Stimulated activated memory B cell treated with anti-CD40 and anti-IgM and Interleukin-4, amounts not matched to agents 10 μg/mL and 1 μg/mL and 100 μg/mL, for 72 hours (primary cell): Measurements from ENCODE around the gene ZSCAN1.
A peak's percentile ranks its signal among the peaks of the same experiment; 100 is the strongest.

Source experiments
- ATAC-seq: fragments of 150-1000 bp; cut with Tn5 transposase; 2 replicates; pipeline ENCODE4 v1.10.0; 2021
- H3K27ac Mint-ChIP-seq: one replicate; pipeline ENCODE4 v1.8.0; 2022; ENCODE audit warnings: mild to moderate bottlenecking, mixed read lengths
- H3K27me3 Mint-ChIP-seq: one replicate; pipeline ENCODE4 v1.8.0; 2022; ENCODE audit warnings: mixed read lengths
- H3K36me3 Mint-ChIP-seq: one replicate; pipeline ENCODE4 v1.8.0; 2022; ENCODE audit warnings: mixed read lengths
- H3K4me1 Mint-ChIP-seq: one replicate; pipeline ENCODE4 v1.8.0; 2022; ENCODE audit warnings: mixed read lengths
- H3K4me3 Mint-ChIP-seq: one replicate; pipeline ENCODE4 v1.8.0; 2022; ENCODE audit warnings: mild to moderate bottlenecking, moderate library complexity, mixed read lengths
- H3K9me3 Mint-ChIP-seq: one replicate; pipeline ENCODE4 v1.8.0; 2022; ENCODE audit warnings: mixed read lengths

Gene ZSCAN1

DNA sequence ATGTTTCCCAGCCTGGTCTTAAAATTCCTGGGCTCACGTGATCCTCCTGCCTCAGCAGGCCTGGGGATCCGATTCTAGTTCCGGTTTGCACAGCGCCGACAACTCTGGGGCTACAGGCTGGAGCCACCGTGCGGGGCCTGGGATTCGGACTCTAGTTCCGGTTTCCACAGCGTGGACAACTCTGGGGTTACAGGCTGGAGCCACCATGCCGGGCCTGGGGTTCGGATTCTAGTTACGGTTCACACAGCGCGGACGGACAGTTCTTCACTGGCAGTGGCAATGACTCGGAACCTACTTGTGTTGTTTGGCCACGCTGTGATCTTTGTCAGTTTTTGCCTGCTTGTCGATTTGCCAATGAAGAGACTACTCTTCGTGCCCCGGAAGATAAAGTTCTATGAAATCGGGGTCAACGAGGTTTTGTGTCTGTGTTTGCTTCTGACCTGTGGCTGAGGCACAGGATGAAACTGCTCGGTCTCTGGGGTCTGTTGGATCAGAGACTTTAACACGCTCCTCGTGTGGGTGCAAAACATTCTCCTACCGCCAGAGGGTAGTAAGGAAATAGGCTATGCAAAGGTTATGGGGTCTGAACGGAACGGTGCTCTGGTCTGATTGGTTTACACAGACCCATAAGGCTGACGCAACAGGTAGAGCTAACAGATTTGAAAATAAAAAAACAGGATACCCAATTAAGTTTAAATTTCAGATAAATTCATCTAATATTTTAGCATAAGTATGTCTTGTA is 12.1 kb upstream of the ZSCAN1 start:
- Mint-ChIP-seq H3K4me3 (no peak overlapping the region), H3K4me1 (no peaks in the 10 kb centered on the region), H3K27ac (no peak overlapping the region), H3K36me3 (peaks cover 11% of the 10 kb centered on the region), H3K27me3 (no peaks in the 10 kb centered on the region), H3K9me3 (peaks cover 17% of the 10 kb centered on the region)
- peak; percentile 73 for ATAC-seq

DNA sequence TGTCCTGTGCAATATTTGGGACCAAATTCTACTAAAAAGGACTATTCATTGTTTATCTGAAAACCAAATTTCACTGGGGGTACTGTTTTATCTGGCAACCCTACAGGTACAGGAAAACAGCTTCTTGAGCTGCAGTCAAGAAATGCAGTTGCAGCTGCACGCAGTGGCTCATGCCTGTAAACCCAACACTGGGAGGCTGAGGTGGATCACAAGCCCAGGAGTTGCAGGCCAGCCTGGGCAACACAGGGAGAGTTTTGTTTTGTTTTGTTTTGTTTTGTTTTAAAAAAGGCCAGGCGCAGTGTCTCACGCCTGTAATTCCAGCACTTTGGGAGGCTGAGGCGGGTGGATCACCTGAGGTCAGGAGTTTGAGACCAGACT is 11.6 kb upstream of the ZSCAN1 start:
- H3K27ac Mint-ChIP-seq = no peak overlapping the region
- peaks cover 21% of the 10 kb centered on the region for H3K9me3 Mint-ChIP-seq
- peaks cover 11% of the 10 kb centered on the region for H3K36me3 Mint-ChIP-seq
- ATAC-seq = no peak
- no peaks in the 10 kb centered on the region for H3K4me1 Mint-ChIP-seq
- H3K4me3 Mint-ChIP-seq = no peak overlapping the region
- H3K27me3 Mint-ChIP-seq = no peaks in the 10 kb centered on the region

DNA sequence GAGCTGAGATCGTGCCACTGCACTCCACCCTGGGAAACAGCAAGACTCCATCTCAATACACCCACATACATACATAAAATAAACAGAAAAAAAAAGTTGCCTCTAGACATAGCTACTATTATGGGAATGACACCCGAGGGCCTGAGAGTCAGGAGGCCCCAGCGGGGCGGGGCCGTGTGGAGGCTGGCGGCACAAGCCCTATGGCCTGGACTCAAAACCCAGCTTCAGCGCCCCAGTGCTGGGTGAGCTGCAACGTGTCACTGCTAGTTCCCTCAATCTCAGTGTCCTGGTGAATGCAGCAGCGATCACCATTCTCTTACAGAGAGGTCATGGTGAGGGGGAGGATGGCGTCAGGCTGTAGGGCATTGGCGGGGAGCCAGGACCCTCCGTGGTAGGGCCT is 9.2 kb upstream of the ZSCAN1 start:
- peaks cover 11% of the 10 kb centered on the region for H3K36me3 Mint-ChIP-seq
- H3K27ac Mint-ChIP-seq = no peak overlapping the region
- no peak overlapping the region for H3K4me3 Mint-ChIP-seq
- no peak for ATAC-seq
- peaks cover 24% of the 10 kb centered on the region for H3K9me3 Mint-ChIP-seq
- no peaks in the 10 kb centered on the region for H3K27me3 Mint-ChIP-seq
- no peaks in the 10 kb centered on the region for H3K4me1 Mint-ChIP-seq

DNA sequence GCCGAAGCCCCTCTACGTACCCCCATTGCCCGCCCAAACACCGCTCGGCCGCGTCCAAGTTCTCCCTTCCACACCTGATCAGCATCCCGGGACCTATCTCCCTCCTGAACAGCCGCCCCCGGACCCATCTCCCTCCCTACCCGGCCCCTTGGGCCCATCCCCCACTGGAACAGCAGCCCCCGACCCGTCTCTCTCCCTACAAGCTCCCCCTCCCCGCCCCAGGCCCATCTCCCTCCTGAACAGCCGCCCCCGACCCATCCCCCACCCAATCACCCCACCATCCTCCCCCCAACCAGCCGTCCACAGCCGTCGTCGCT is 610 bp downstream of the ZSCAN1 start:
- Mint-ChIP-seq H3K4me1 (no peaks in the 10 kb centered on the region), H3K4me3 (no peak overlapping the region)
- ATAC-seq = no peak

DNA sequence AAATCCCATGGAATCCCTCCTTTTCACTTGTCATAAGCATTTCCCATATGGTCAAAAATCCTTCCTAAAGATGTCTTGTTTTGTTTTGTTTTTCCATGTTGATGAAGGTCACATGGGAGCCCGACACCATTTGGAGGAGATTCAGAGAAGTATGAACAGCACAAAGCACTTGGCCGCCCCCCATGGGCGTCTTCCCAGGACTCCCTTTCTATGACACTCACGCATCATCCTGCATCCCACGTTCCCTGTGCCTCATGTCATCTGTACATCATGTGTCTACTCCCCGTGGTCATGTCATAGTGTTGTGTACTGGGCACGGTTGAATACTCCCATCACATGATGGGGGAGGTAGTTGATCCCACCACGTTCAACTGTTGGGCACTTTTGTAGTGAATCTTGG is 2.0 kb downstream of the ZSCAN1 start:
- Mint-ChIP-seq H3K27me3 (peaks cover 45% of the 10 kb centered on the region), H3K27ac (no peak overlapping the region), H3K36me3 (peaks cover 16% of the 10 kb centered on the region), H3K4me3 (no peak overlapping the region), H3K9me3 (peaks cover 23% of the 10 kb centered on the region), H3K4me1 (no peaks in the 10 kb centered on the region)
- no peak for ATAC-seq

More for the DNA sequence above, 610 bp downstream of the ZSCAN1 start:
- peaks cover 16% of the 10 kb centered on the region for H3K36me3 Mint-ChIP-seq
- H3K27me3 Mint-ChIP-seq = peaks cover 45% of the 10 kb centered on the region
- peaks cover 21% of the 10 kb centered on the region for H3K9me3 Mint-ChIP-seq
- H3K27ac Mint-ChIP-seq = no peak overlapping the region

DNA sequence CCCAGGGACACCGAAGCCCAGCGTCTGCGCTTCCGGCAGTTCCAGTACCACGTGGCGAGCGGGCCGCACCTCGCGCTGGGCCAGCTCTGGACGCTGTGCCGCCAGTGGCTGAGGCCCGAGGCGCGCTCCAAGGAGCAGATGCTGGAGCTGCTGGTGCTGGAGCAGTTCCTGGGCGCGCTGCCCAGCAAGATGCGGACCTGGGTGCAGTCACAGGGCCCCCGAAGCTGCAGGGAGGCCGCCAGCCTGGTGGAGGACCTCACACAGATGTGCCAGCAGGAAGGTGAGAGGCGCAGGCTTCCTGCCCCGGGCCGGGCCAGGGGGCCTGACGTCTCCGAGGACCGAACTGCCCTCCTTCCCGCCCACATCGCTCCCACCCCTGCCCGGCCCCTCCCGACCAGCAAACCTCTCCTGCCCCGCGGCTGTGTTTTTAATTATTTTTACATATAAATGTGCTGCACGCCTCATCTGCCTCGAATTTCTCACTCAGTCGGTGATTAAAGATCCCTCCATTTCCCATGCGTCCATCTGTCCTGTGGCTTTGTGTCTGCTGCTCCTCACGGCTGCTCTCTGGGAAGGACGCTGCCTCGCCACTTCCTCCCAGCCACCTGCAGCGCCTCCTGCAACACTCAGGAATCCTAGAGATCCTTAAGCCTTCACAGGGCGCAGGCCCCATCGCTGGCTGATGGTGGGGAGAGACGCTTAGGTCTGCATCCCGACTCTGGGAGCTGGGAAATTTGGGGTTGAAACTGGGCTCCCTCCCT is 4.3 kb downstream of the ZSCAN1 start:
- no peak for ATAC-seq
- H3K9me3 Mint-ChIP-seq = peaks cover 26% of the 10 kb centered on the region
- H3K4me3 Mint-ChIP-seq = no peak overlapping the region
- H3K27ac Mint-ChIP-seq = no peak overlapping the region
- H3K4me1 Mint-ChIP-seq = no peaks in the 10 kb centered on the region
- H3K36me3 Mint-ChIP-seq = peaks cover 16% of the 10 kb centered on the region
- peaks cover 45% of the 10 kb centered on the region for H3K27me3 Mint-ChIP-seq

DNA sequence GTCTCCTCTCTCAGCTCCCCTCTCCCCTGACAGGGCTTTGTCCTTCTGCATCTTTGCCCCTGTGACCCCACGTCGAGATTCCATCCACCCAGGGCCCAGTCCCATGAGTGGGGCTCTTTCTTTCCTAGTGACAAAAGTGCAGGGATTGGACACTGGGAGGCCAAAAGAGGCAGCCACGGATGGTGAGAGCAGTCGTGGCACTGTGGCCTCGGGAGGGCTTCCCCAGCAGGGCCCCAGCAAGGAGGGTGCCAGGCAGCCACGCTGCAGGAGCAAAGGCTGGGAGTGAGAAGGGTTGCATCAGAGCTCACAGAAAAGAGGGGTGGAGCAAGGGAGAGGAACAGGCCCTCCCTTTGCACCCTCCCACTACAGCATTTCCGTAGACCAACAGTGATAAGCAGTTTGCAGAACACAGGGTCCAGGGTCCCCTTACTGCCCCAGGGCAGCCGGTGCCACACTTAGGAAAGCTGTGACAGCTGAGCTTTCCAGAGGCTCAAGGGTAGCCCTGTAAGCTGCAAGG is 4.9 kb downstream of the ZSCAN1 start:
- Mint-ChIP-seq H3K27ac (no peak overlapping the region), H3K4me1 (no peaks in the 10 kb centered on the region), H3K4me3 (no peak overlapping the region), H3K27me3 (peaks cover 45% of the 10 kb centered on the region), H3K9me3 (peaks cover 31% of the 10 kb centered on the region), H3K36me3 (peaks cover 16% of the 10 kb centered on the region)
- ATAC-seq = no peak

DNA sequence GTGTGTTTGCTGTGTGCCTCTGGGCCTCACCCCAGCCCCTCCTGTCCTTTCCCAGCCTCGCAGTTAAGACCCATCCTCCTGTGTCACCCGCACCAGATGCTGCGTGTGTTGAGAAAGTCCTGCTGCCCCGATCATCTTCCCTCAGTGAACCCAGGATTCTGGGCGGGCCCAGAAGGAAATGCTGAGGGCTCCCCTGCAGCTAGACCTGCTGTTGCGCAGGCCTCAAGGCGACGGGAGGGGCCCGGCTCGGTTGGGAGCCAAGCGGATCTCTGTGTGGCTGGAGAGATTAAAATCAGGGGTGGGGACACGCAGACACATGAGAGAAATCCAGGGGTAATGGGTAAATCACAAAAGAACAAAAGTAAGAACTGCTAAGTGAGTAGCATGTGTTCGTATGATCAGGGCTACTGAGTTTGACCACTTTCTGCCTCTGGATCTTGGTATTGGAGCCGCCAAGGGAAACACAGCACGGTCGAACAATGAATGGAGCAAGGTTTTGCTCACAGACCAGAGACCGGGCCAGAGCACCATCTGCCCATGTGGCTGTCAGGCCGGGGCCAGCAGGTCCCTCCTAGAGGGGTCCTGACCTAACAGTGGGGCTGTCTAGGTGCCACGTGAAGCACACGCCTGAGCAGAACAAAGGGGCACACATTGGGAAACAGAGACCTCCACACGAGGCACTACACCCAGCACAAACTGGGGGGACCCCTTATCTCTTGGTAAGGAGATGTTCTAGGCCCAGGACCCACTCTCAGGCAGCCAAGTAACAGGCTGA is 7.1 kb downstream of the ZSCAN1 start:
- peaks cover 28% of the 10 kb centered on the region for H3K27me3 Mint-ChIP-seq
- H3K27ac Mint-ChIP-seq = no peak overlapping the region
- H3K4me3 Mint-ChIP-seq = no peak overlapping the region
- peaks cover 27% of the 10 kb centered on the region for H3K9me3 Mint-ChIP-seq
- no peaks in the 10 kb centered on the region for H3K4me1 Mint-ChIP-seq
- ATAC-seq = no peak
- peaks cover 7% of the 10 kb centered on the region for H3K36me3 Mint-ChIP-seq

DNA sequence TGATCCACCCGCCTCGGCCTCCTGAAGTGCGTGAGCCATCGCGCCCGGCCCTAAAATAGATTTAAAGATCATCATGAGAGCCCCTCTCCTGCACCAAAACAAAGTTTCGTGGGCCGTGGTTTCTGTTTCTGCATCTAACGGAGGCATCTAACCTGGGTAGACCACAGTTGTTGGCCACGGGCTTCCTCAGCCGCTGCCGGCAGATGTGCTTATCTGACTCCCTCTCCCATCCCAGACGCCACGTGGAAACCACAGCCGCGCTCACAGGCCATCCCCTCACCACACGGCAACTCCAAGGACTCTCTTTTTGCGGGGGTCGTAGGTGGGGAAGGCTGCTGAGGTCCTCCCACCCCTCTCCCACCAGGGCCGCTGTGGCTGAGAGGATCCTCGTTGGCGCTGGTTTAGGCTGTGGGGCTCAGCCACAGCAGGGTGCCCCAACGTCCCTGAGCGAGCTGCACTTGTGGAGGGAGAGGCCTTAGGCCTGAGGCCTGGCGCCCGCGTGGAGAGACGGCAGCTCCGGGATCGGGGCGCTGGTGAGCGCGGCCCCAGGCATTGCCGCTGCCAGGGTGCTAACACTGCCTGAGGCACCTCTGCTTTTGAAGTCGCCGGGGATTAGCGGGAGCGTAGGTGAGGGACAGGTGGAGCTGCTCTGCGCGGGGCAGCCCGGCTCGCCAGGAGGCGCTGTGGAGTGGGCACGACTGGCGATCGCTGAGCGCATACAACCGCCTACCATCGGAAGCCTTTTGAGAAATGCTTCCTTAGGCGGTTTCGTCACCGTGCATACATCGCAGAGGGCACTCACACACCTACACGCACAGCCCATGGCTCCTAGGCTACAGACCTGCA is 8.9 kb downstream of the ZSCAN1 start:
- peaks cover 26% of the 10 kb centered on the region for H3K9me3 Mint-ChIP-seq
- peaks cover 12% of the 10 kb centered on the region for H3K27me3 Mint-ChIP-seq
- ATAC-seq = no peak
- no peaks in the 10 kb centered on the region for H3K36me3 Mint-ChIP-seq
- H3K4me3 Mint-ChIP-seq = no peak overlapping the region
- no peaks in the 10 kb centered on the region for H3K4me1 Mint-ChIP-seq
- no peak overlapping the region for H3K27ac Mint-ChIP-seq

DNA sequence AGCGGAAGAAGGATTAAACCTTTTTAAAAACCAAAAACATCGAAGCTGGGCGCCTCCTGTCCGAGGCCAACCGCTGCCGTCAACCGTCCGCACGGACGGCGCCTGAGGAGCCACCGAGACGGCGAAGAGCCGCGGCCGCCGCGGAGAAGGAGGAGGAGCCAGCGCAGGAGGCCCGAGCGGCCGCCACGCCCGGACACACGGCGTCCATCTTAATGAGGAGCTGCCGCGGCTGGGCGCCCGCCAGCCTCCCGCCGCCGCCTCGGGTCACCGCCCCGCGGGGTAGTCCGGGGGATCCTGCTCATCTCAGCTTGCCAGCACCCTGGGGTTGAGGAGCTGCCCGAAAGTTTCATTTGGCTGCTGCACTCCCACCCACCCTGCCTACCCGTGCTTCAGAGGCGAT is 10.6 kb downstream of the ZSCAN1 start:
- ATAC-seq = no peak
- Mint-ChIP-seq H3K36me3 (no peaks in the 10 kb centered on the region), H3K27me3 (no peaks in the 10 kb centered on the region), H3K27ac (no peak overlapping the region), H3K9me3 (peaks cover 29% of the 10 kb centered on the region), H3K4me3 (no peak overlapping the region), H3K4me1 (no peaks in the 10 kb centered on the region)

DNA sequence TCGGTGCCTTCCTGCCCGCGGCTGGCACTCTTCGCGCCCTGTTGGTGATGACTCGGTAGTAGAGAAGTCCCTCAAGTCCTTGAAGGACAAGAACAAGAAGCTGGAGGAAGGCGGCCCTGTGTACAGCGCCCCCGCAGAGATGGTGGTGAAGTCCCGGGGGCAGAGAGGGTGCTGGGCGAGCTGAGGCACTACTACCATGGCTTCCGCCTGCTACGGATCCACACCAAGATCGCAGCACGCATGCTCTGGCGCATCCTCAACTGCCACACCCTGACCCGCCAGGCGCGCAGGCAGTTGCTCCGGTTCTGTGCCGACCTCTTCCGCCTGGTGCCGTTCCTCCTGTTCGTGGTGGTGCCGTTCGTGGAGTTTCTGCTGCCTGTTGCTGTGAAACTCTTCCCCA is 11.1 kb downstream of the ZSCAN1 start:
- ATAC-seq = no peak
- Mint-ChIP-seq H3K27ac (no peak overlapping the region), H3K4me3 (no peak overlapping the region), H3K36me3 (no peaks in the 10 kb centered on the region), H3K4me1 (no peaks in the 10 kb centered on the region), H3K27me3 (no peaks in the 10 kb centered on the region), H3K9me3 (peaks cover 31% of the 10 kb centered on the region)

DNA sequence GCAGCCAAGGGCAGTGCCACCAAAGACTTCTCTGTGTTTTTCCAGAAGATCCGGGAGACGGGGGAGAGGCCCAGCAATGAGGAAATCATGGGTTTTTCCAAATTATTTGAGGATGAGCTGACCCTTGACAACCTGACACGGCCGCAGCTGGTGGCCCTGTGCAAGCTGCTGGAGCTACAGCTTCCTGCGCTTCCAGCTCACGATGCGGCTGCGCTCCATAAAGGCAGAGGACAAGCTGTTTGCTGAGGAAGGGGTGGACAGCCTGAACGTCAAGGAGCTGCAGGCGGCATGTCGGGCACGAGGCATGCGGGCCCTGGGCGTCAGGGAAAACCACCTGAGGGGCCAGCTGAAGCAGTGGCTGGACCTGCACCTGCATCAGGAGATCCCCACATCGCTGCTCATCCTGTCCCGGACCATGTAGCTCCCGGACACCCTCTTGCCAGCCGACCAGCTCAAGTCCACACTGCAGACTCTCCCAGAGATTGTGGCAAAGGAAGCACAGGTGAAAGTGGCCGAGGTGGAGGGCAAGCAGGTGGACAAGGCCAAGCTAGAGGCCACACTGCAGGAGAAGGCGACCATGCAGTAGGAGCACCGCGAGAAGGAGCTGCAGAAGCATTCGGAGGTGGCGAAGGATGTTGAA is 11.7 kb downstream of the ZSCAN1 start:
- no peak for ATAC-seq
- no peaks in the 10 kb centered on the region for H3K36me3 Mint-ChIP-seq
- H3K27me3 Mint-ChIP-seq = no peaks in the 10 kb centered on the region
- H3K9me3 Mint-ChIP-seq = peaks cover 32% of the 10 kb centered on the region
- H3K27ac Mint-ChIP-seq = no peak overlapping the region
- no peak overlapping the region for H3K4me3 Mint-ChIP-seq
- H3K4me1 Mint-ChIP-seq = no peaks in the 10 kb centered on the region

DNA sequence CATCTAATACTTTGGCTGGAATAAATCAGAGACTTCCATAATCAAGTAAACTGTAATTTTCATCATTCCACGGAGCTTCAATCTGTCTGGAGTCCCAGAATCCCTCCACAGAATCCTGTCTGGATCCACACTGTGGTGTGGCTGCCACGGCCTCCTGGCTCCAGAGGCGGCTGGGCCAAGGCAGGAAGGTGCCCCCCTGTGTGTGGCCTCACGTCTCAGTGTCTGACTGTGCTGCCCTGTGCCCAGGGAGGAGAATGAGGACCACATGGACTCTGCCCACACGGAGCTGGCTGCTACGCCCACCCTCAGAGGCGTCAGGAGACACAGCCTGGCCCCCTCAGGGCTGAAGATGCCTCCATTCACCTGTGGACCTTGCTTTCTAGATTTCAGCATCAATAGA is 13.0 kb downstream of the ZSCAN1 start:
- no peak overlapping the region for H3K4me3 Mint-ChIP-seq
- no peak overlapping the region for H3K27ac Mint-ChIP-seq
- H3K9me3 Mint-ChIP-seq = peaks cover 33% of the 10 kb centered on the region
- no peaks in the 10 kb centered on the region for H3K27me3 Mint-ChIP-seq
- H3K36me3 Mint-ChIP-seq = no peaks in the 10 kb centered on the region
- ATAC-seq = no peak
- H3K4me1 Mint-ChIP-seq = no peaks in the 10 kb centered on the region

DNA sequence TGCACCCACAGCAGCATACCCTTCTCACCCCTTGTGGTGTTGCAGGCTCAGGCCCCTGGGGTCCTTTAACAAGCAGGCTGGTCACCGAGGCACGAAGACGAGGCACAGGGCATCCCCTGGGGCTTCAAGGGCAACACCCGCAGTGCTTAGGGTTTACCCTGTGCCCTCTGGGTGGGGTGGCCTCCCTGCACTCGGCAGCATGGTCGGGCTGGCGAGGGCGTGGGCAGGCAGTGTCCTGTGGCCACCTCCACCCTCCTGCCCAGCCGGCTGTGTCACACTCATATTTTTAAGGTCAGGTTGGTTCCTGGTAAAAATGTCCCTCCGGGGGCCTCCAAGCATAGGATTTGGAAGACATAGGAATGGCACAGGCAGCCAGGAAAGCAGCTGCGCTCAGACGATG is 13.8 kb downstream of the ZSCAN1 start:
- peak; percentile 27 for ATAC-seq
- Mint-ChIP-seq H3K9me3 (peaks cover 33% of the 10 kb centered on the region), H3K36me3 (no peaks in the 10 kb centered on the region), H3K27ac (no peak overlapping the region), H3K27me3 (no peaks in the 10 kb centered on the region), H3K4me3 (no peak overlapping the region), H3K4me1 (no peaks in the 10 kb centered on the region)
